Lower leg skin (tissue), 3 donors: ENCODE results near the gene HABP2.

Source experiments
- CTCF ChIP-seq, 3 donors: fragments of 450-650 bp; IDR thresholded peaks; one replicate each; pipeline ENCODE4 v1.5.1; 2016; ENCODE audit warnings: antibody characterized with exemption in 3 of 3, mild to moderate bottlenecking in 3 of 3, moderate library complexity in 2 of 3
- POLR2A ChIP-seq, 2 donors: fragments of 450-650 bp; IDR thresholded peaks; one replicate each; pipeline ENCODE4 v1.6.1; 2016 to 2017; ENCODE audit warnings: antibody characterized with exemption in 2 of 2, mild to moderate bottlenecking in 1 of 2, moderate library complexity in 1 of 2

- no peak for TF ChIP-seq CTCF (IDR thresholded peaks at IDR 0.05)
- TF ChIP-seq POLR2A (IDR thresholded peaks at IDR 0.05): no peak
These were observed 20.1 kb upstream of the HABP2 start for GRCh38 chr10:113532724-113533123.
